ENCODE results near the gene TPST1. TPM values are rescaled to one million over a fixed set of nuclear protein-coding genes. Genes with fewer than 3 reads are reported as not detected.

Gene TPST1
- total RNA-seq, 1 experiment from 2014 or later = 32.8 TPM

- Histone ChIP-seq H3K9me3 (peaks cover 15% of the 10 kb centered on the region; the same call in 1 of the 2 replicates), H3K4me1 (no peaks in the 10 kb centered on the region), H3K27me3 (replicated peaks; ENCODE audit: control insufficient read depth, insufficient read depth, low read length) (no peaks in the 10 kb centered on the region), H3K36me3 (ENCODE audit: control insufficient read depth, insufficient read depth, low read length) (no peaks in the 10 kb centered on the region; the same call in 1 of the 2 replicates), H3K4me3 (ENCODE audit: low read depth, low read length) (no peak overlapping the region)
- POLR2A ChIA-PET = no interaction called here
- intact Hi-C loops (cut with micrococcal nuclease; ENCODE audit: unreplicated experiment) = no loop called here
- CTCF ChIA-PET = no interaction called here
- no peak for DNase-seq
- Mint-ChIP-seq H3K27me3 (ENCODE audit: insufficient read depth, unreplicated experiment) (no peaks in the 10 kb centered on the region), H3K4me1 (ENCODE audit: low read depth, unreplicated experiment) (peaks cover 7% of the 10 kb centered on the region), H3K4me3 (ENCODE audit: unreplicated experiment) (no peak overlapping the region), H3K9me3 (ENCODE audit: unreplicated experiment) (no peaks in the 10 kb centered on the region), H3K36me3 (ENCODE audit: insufficient read depth, unreplicated experiment) (no peaks in the 10 kb centered on the region), H3K27ac (ENCODE audit: unreplicated experiment) (no peak overlapping the region)
- BruUV-seq (replicated peaks) = no TSS peak
- TF ChIP-seq CTCF (IDR thresholded peaks at IDR 0.05; ENCODE audit: insufficient read depth in 1 of 2, low read depth in 1 of 2, low read length in 1 of 2, severe bottlenecking in 1 of 2, unreplicated experiment in 1 of 2) = no peak
Observed at GRCh38 chr7:66183700-66184099, 21.4 kb upstream of the TPST1 start.

DNA sequence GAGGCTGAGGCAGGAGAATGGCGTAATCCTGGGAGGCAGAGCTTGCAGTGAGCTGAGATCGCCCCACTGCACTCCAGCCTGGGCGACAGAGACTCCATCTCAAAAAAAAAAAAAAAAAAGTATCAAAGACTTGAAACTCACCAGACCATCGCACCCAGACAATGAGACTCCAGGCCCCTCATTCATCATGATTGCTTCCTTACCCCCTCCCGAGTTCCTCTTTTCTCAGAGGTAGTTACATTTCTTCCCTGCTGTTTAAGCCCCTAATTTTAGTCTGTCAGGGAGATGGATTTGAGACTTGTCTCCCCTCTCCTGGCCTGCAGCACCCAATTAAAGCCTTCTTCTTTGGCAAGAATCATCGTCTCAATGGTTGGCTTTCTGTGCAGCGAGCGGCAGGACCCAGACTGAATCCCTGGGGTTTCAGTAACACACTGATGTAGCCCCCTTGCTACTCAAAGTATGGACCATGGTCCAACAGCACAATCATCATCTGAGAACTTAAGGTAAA lies 19.4 kb upstream of the TPST1 start:
- Mint-ChIP-seq H3K4me3 (ENCODE audit: unreplicated experiment) (no peak overlapping the region), H3K4me1 (ENCODE audit: low read depth, unreplicated experiment) (peaks cover 7% of the 10 kb centered on the region), H3K27ac (ENCODE audit: unreplicated experiment) (no peak overlapping the region), H3K9me3 (ENCODE audit: unreplicated experiment) (no peaks in the 10 kb centered on the region), H3K27me3 (ENCODE audit: insufficient read depth, unreplicated experiment) (no peaks in the 10 kb centered on the region), H3K36me3 (ENCODE audit: insufficient read depth, unreplicated experiment) (no peaks in the 10 kb centered on the region)
- intact Hi-C loops (cut with micrococcal nuclease; ENCODE audit: unreplicated experiment) = no loop called here
- TF ChIP-seq CTCF (IDR thresholded peaks at IDR 0.05; ENCODE audit: insufficient read depth in 1 of 2, low read depth in 1 of 2, low read length in 1 of 2, severe bottlenecking in 1 of 2, unreplicated experiment in 1 of 2) = no peak
- no peaks in the 10 kb centered on the region for H3K4me1 ChIP-seq
- DNase-seq = no peak
- H3K36me3 ChIP-seq (ENCODE audit: control insufficient read depth, insufficient read depth, low read length) = no peaks in the 10 kb centered on the region; the same call in 1 of the 2 replicates
- BruUV-seq (replicated peaks) = no TSS peak
- no peaks in the 10 kb centered on the region for H3K27me3 ChIP-seq (replicated peaks; ENCODE audit: control insufficient read depth, insufficient read depth, low read length)
- CTCF ChIA-PET = no interaction called here
- H3K4me3 ChIP-seq (ENCODE audit: low read depth, low read length) = no peak overlapping the region
- H3K9me3 ChIP-seq = peaks cover 15% of the 10 kb centered on the region; the same call in 1 of the 2 replicates
- POLR2A ChIA-PET = no interaction called here

DNA sequence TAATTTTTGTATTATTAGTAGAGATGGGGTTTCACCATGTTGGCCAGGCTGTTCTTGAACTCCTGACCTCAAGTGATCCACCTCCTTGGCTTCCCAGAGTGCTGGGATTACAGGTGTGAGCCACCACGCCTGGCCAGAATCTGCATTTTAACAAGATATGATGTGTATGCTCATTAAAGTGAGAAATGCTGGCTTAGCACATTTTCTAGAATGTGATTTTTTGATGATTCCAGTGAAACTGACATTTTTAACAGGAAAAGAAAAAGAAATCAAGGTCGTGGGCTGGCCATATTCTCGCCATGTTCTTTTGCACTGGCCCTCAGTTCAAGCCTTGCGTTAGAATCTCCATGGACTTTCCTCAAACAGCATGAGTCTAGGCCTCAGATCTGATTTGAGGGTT lies 18.1 kb upstream of the TPST1 start:
- H3K9me3 ChIP-seq = peaks cover 15% of the 10 kb centered on the region; the same call in 1 of the 2 replicates
- no peak for DNase-seq
- no peaks in the 10 kb centered on the region for H3K9me3 Mint-ChIP-seq (ENCODE audit: unreplicated experiment)
- POLR2A ChIA-PET = no interaction called here
- TF ChIP-seq CTCF (IDR thresholded peaks at IDR 0.05; ENCODE audit: insufficient read depth in 1 of 2, low read depth in 1 of 2, low read length in 1 of 2, severe bottlenecking in 1 of 2, unreplicated experiment in 1 of 2) = no peak
- intact Hi-C loops (cut with micrococcal nuclease; ENCODE audit: unreplicated experiment) = no loop called here
- H3K27ac Mint-ChIP-seq (ENCODE audit: unreplicated experiment) = no peak overlapping the region
- H3K4me3 Mint-ChIP-seq (ENCODE audit: unreplicated experiment) = no peak overlapping the region
- no peaks in the 10 kb centered on the region for H3K27me3 Mint-ChIP-seq (ENCODE audit: insufficient read depth, unreplicated experiment)
- CTCF ChIA-PET = interaction anchor here (0.7 kb wide), 1 partner anchor 47 kb away, joined by 4 read pairs; no protein-coding TSS in a partner anchor
- no peaks in the 10 kb centered on the region; the same call in 1 of the 2 replicates for H3K36me3 ChIP-seq (ENCODE audit: control insufficient read depth, insufficient read depth, low read length)
- H3K4me1 ChIP-seq = no peaks in the 10 kb centered on the region
- H3K4me1 Mint-ChIP-seq (ENCODE audit: low read depth, unreplicated experiment) = peaks cover 7% of the 10 kb centered on the region
- no peaks in the 10 kb centered on the region for H3K27me3 ChIP-seq (replicated peaks; ENCODE audit: control insufficient read depth, insufficient read depth, low read length)
- no TSS peak for BruUV-seq (replicated peaks)
- H3K4me3 ChIP-seq (ENCODE audit: low read depth, low read length) = no peak overlapping the region
- H3K36me3 Mint-ChIP-seq (ENCODE audit: insufficient read depth, unreplicated experiment) = no peaks in the 10 kb centered on the region
